RWPE2 (cell line): ENCODE data around the gene NUDCD2.

Experiments used
- ATAC-seq: fragments of 200-7000 bp; cut with Tn5 transposase; 3 replicates; pipeline ENCODE4 v1.9.1; 2021; ENCODE audit warnings: low read depth
- DNase-seq: peaks from one replicate; pipeline ENCODE4 v3.0.0-alpha.2; 2020; ENCODE audit warnings: low spot score
- H3K27ac ChIP-seq: fragments of 450-650 bp; 2 replicates; pipeline ENCODE4 v1.5.1; 2017; ENCODE audit warnings: mild to moderate bottlenecking; ENCODE audit not compliant: poor library complexity, severe bottlenecking
- H3K27me3 ChIP-seq: fragments of 250-450 bp; sonication (Bioruptor Pico); 2 replicates; pipeline ENCODE4 v1.5.1; 2021; ENCODE audit warnings: mild to moderate bottlenecking, moderate library complexity; ENCODE audit not compliant: insufficient read depth, poor library complexity, severe bottlenecking
- H3K36me3 ChIP-seq: fragments of 250-450 bp; sonication (Bioruptor Pico); 2 replicates; pipeline ENCODE4 v1.5.1; 2020; ENCODE audit warnings: low read depth, mild to moderate bottlenecking, moderate library complexity
- H3K4me1 ChIP-seq: fragments of 250-450 bp; sonication (Bioruptor Pico); 2 replicates; pipeline ENCODE4 v1.5.1; 2021; ENCODE audit warnings: mild to moderate bottlenecking, moderate library complexity; ENCODE audit not compliant: insufficient read depth, poor library complexity, severe bottlenecking
- H3K4me3 ChIP-seq: fragments of 250-450 bp; sonication (Bioruptor Pico); 2 replicates; pipeline ENCODE4 v1.5.1; 2021; ENCODE audit warnings: mild to moderate bottlenecking, moderate library complexity; ENCODE audit not compliant: severe bottlenecking
- H3K9me3 ChIP-seq: fragments of 250-450 bp; sonication (Bioruptor Pico); 2 replicates; pipeline ENCODE4 v1.5.1; 2021; ENCODE audit warnings: mild to moderate bottlenecking, moderate library complexity; ENCODE audit not compliant: severe bottlenecking
- TF ChIP-seq, protein P1 (sequence below): fragments of 450-650 bp; IDR thresholded peaks from one replicate; pipeline ENCODE4 v1.5.1; 2017; ENCODE audit warnings: mild to moderate bottlenecking, moderate library complexity; ENCODE audit not compliant: poor library complexity, severe bottlenecking

Gene NUDCD2

GRCh38 chr5:163489745-163490075, 29.8 kb upstream of the NUDCD2 start:
- DNase-seq: no peak
- no peak overlapping the region for H3K4me3 ChIP-seq
- no peaks in the 10 kb centered on the region for H3K4me1 ChIP-seq
- H3K36me3 ChIP-seq: peaks cover 79% of the 10 kb centered on the region
- TF ChIP-seq, protein P1, sequence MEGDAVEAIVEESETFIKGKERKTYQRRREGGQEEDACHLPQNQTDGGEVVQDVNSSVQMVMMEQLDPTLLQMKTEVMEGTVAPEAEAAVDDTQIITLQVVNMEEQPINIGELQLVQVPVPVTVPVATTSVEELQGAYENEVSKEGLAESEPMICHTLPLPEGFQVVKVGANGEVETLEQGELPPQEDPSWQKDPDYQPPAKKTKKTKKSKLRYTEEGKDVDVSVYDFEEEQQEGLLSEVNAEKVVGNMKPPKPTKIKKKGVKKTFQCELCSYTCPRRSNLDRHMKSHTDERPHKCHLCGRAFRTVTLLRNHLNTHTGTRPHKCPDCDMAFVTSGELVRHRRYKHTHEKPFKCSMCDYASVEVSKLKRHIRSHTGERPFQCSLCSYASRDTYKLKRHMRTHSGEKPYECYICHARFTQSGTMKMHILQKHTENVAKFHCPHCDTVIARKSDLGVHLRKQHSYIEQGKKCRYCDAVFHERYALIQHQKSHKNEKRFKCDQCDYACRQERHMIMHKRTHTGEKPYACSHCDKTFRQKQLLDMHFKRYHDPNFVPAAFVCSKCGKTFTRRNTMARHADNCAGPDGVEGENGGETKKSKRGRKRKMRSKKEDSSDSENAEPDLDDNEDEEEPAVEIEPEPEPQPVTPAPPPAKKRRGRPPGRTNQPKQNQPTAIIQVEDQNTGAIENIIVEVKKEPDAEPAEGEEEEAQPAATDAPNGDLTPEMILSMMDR: no peak
- no peak for ATAC-seq
- H3K27me3 ChIP-seq: no peaks in the 10 kb centered on the region
- no peaks in the 10 kb centered on the region for H3K9me3 ChIP-seq
- H3K27ac ChIP-seq: no peak overlapping the region

DNA sequence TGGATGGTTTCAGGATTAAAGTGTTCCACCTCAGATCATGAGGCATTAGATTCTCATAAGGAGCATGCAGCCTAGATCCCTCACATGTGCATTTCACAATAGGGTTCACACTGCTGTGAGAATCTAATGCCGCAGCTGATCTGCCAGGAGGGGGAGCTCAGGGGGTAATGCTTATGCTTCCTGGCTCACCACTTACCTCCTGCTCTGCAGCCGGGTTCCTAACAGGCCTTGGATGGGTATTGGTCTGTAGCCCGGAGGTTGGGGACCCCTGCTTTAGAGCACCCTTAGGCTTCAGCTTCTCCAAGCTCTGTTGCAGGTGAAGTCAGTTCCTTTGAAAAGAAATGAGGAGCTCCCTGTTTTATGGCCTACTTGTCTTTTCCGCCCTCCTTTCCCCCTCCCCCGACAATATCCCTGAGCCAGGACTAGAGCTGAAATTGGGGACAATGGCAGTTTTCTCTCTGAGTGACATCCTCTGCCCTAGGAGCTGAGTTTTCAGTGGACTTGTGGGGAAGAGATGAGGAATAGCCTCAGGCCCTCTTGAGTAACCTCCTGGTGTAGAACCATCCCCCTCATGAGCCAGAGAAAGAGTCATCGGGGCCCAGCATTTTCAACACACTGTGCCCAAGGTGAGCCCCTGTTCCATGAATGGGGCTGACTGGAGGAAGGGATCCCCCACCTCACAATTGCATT, 29.3 kb upstream of the NUDCD2 start:
- Histone ChIP-seq H3K9me3 (no peaks in the 10 kb centered on the region), H3K4me1 (no peaks in the 10 kb centered on the region), H3K27me3 (no peaks in the 10 kb centered on the region), H3K36me3 (peaks cover 84% of the 10 kb centered on the region), H3K27ac (no peak overlapping the region), H3K4me3 (no peak overlapping the region)
- DNase-seq (no peak), ATAC-seq (peak; percentile 52; the same call in 1 of the 3 replicates)
- TF ChIP-seq, protein P1: peak; percentile 41

- peak overlapping the region; percentile 34 for H3K27ac ChIP-seq
- peaks cover 4% of the 10 kb centered on the region for H3K9me3 ChIP-seq
- no peak overlapping the region for H3K4me3 ChIP-seq
- TF ChIP-seq, protein P1: no peak
- DNase-seq (no peak), ATAC-seq (peak; percentile 19; the same call in 2 of the 3 replicates)
- H3K4me1 ChIP-seq: peaks cover 16% of the 10 kb centered on the region
- H3K36me3 ChIP-seq: peaks cover 98% of the 10 kb centered on the region
- H3K27me3 ChIP-seq: no peaks in the 10 kb centered on the region
Observed at GRCh38 chr5:163478982-163479271, 19.0 kb upstream of the NUDCD2 start.

DNA sequence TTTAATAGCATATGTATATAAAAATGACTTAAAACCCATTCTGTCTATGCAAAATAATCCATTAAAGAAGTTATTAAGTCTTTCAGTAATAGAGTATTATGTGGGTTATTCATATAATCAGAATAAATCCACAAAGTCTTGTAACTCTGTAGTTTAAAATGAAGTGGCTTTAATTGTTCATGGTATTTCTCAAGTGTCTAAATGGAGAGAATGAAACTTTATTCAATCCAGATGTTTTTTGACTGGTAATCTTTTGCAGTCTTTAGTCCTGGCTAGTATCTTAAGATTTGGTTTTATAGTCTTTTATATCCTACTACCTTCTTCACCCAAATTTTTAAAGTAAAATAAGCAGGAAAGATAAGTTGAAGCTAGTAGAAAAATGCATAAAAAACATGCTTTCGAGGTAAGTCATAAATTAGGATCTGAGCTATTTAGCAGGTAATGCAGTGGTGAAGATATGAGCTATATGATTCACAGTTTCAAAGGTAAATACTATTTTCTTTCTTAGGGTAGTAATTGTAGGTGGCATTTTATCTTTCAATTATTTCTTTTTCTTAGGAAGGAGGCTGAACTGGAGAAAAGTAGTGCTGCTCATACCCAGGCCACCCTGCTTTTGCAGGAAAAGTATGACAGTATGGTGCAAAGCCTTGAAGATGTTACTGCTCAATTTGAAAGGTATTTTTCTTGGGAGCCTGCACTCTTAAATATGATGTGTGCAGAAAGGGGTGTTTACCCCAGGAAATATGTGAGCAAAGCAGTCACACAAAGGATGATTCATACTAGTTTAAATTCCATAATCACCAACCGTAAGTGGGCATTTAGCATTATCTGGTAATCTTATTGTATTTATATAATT, 18.5 kb upstream of the NUDCD2 start:
- peaks cover 16% of the 10 kb centered on the region for H3K4me1 ChIP-seq
- peaks cover 98% of the 10 kb centered on the region for H3K36me3 ChIP-seq
- no peaks in the 10 kb centered on the region for H3K27me3 ChIP-seq
- TF ChIP-seq, protein P1: no peak
- peak overlapping the region; percentile 34 for H3K27ac ChIP-seq
- ATAC-seq (peak; percentile 91), DNase-seq (no peak)
- H3K4me3 ChIP-seq: no peak overlapping the region
- peaks cover 4% of the 10 kb centered on the region for H3K9me3 ChIP-seq

DNA sequence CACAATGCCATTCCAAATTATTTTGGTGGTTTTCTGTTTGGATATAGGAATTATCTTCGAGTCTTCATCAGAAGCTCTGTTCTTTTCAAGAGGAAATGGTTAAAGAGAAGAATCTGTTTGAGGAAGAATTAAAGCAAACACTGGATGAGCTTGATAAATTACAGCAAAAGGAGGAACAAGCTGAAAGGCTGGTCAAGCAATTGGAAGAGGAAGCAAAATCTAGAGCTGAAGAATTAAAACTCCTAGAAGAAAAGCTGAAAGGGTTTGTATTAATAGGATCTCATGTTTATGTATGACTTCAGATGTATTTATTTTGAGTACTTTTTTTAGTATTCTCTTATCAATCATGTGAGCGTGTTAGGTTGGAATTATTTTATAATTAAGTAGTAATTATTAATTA, 15.5 kb upstream of the NUDCD2 start:
- ATAC-seq (no peak), DNase-seq (no peak)
- no peak overlapping the region for H3K4me3 ChIP-seq
- H3K27ac ChIP-seq: no peak overlapping the region
- H3K9me3 ChIP-seq: peaks cover 4% of the 10 kb centered on the region
- peaks cover 16% of the 10 kb centered on the region for H3K4me1 ChIP-seq
- H3K36me3 ChIP-seq: peaks cover 98% of the 10 kb centered on the region
- no peaks in the 10 kb centered on the region for H3K27me3 ChIP-seq
- TF ChIP-seq, protein P1: no peak
